Central memory CD8-positive, alpha-beta T cell (primary cell): ENCODE data around the gene FAM174B.

Experiments
- ATAC-seq: fragments of 150-1000 bp; cut with Tn5 transposase; replicated peaks from 2 replicates; pipeline ENCODE4 v1.10.0; 2022; ENCODE audit warnings: mild to moderate bottlenecking, moderate FRiP score, moderate number of reproducible peaks; ENCODE audit not compliant: poor library complexity, severe bottlenecking; ENCODE audit errors: extremely low read depth
- DNase-seq, 2 donors: peaks; one replicate each; pipeline ENCODE4 v3.0.0; 2021; ENCODE audit warnings: low spot score in 2 of 2
- H3K27ac Mint-ChIP-seq: one replicate; pipeline ENCODE4 v1.8.0; 2022; ENCODE audit warnings: low read depth, mild to moderate bottlenecking, moderate library complexity, mixed read lengths
- H3K27me3 Mint-ChIP-seq: one replicate; pipeline ENCODE4 v1.8.0; 2022; ENCODE audit warnings: mixed read lengths
- H3K36me3 Mint-ChIP-seq: one replicate; pipeline ENCODE4 v1.8.0; 2022; ENCODE audit warnings: mild to moderate bottlenecking, moderate library complexity, mixed read lengths; ENCODE audit not compliant: insufficient read depth
- H3K4me1 Mint-ChIP-seq: one replicate; pipeline ENCODE4 v1.8.0; 2022; ENCODE audit warnings: mixed read lengths
- H3K4me3 Mint-ChIP-seq: one replicate; pipeline ENCODE4 v1.8.0; 2022; ENCODE audit warnings: mild to moderate bottlenecking, moderate library complexity, mixed read lengths
- H3K9me3 Mint-ChIP-seq: one replicate; pipeline ENCODE4 v1.8.0; 2022; ENCODE audit warnings: mixed read lengths

FAM174B gene

DNA sequence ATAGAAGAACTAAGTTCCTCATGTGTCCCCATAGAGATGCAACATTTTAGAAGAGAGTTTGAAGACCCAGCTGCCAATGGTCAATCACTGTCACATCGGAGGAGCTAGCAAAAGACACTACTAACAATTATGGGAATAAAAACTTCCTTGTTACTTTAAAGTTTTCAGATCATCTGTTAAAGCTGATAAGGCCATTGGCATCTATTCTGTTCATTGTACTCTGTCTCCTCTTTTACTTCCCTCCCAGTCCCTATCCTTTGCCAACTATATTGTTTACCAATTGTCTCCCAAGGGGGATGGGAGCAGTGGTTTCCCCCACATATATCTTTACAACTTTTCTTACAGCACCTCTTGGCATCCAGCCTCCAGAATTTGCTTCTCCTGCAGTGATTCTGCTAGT is 81.0 kb downstream of the FAM174B start:
- Mint-ChIP-seq H3K9me3 (no peaks in the 10 kb centered on the region), H3K27ac (no peak overlapping the region), H3K36me3 (no peaks in the 10 kb centered on the region), H3K4me3 (no peak overlapping the region), H3K4me1 (no peaks in the 10 kb centered on the region), H3K27me3 (peaks cover 78% of the 10 kb centered on the region)
- no peak for ATAC-seq
- no peak for DNase-seq

DNA sequence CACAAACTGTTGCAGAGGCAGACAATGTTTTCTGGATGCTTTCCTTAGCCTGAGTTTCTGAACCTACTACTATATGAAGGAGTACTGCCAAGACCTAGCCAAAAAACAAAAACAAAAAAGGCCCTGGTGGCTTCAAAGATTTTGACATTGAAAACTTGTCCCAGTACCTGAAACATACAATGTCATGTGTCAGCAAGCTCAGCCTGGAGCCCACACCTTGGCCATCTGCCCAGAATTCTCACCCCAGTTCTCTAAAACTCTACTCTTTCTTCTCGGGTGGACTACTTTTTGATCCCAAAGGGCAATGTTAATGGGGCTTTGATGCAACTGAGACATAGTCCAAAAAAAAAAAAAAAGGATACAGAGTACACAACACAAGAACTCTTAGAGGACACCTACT is 81.4 kb downstream of the FAM174B start:
- DNase-seq: no peak
- no peak overlapping the region for H3K4me3 Mint-ChIP-seq
- H3K36me3 Mint-ChIP-seq: no peaks in the 10 kb centered on the region
- no peaks in the 10 kb centered on the region for H3K9me3 Mint-ChIP-seq
- no peak for ATAC-seq
- H3K27ac Mint-ChIP-seq: no peak overlapping the region
- H3K4me1 Mint-ChIP-seq: no peaks in the 10 kb centered on the region
- peaks cover 80% of the 10 kb centered on the region for H3K27me3 Mint-ChIP-seq

DNA sequence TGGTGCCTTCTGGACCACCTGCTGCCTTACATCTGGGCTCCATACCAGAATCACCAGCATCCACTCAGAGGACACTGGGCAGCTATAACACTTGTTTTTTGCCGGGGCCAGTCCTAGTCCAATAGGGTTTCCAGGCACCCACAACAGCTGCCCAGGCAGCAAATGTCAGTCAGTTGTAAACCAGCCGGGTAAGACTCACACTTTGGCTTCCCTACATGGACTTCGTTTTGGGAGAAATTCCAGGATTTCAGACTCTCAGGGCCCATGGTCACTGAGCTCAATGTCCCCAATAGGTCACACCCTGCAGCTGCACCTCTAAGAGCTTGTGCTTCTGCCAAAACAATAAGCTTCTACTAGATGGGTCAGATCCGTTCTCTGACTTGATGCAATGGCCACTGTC is 83.8 kb downstream of the FAM174B start:
- no peaks in the 10 kb centered on the region for H3K36me3 Mint-ChIP-seq
- no peak overlapping the region for H3K4me3 Mint-ChIP-seq
- no peaks in the 10 kb centered on the region for H3K9me3 Mint-ChIP-seq
- ATAC-seq (no peak), DNase-seq (no peak)
- peaks cover 76% of the 10 kb centered on the region for H3K27me3 Mint-ChIP-seq
- H3K4me1 Mint-ChIP-seq: no peaks in the 10 kb centered on the region
- no peak overlapping the region for H3K27ac Mint-ChIP-seq

DNA sequence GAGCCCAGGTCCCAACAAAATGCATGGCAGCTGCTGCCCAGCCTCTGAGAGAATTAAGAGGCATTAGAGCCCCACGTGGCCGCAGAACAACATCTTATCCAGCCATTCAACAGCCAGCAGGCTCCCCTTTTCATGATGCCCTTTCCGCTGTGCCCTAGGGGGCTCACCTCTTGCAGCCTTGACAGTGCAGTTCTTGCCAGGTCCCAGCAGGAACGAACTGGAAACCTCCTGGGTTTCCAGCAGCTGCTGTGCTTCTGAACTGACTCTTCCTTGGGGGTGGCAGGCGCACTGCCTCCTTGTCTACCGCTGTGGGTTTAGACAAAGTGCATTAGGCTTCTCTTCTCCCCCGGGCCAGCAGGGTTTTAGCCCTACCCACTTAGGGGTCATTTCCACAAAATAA is 85.2 kb downstream of the FAM174B start:
- no peak for DNase-seq

DNA sequence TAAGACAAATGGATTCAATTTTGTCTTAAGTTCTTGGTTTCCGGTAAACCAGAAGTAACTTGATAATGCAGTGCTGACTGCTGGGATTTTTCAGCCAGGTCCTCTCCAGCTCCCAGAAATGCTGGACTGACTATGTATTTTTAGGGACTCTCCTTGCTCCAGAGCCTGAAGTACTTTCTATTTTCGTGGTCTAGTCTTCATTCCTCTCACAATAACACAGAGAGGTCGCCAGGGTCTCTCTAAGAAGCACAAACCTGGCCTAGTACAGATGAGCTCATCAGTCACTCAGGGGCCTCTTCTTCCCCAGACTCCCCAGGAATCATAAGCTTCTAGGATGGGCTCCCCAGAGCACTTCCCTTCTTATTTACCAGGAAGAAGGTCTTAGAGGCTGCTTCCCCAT is 85.8 kb downstream of the FAM174B start:
- Mint-ChIP-seq H3K27me3 (peaks cover 70% of the 10 kb centered on the region), H3K4me3 (no peak overlapping the region), H3K9me3 (no peaks in the 10 kb centered on the region), H3K4me1 (no peaks in the 10 kb centered on the region), H3K36me3 (no peaks in the 10 kb centered on the region), H3K27ac (no peak overlapping the region)
- ATAC-seq: no peak
- no peak for DNase-seq

More for the DNA sequence above, 85.2 kb downstream of the FAM174B start:
- Mint-ChIP-seq H3K9me3 (no peaks in the 10 kb centered on the region), H3K27ac (no peak overlapping the region), H3K4me3 (no peak overlapping the region), H3K27me3 (peaks cover 75% of the 10 kb centered on the region), H3K4me1 (no peaks in the 10 kb centered on the region), H3K36me3 (no peaks in the 10 kb centered on the region)
- ATAC-seq: no peak
